ENCODE data around the gene CNTN1. TPM values are rescaled to one million over a fixed set of nuclear protein-coding genes. Genes with fewer than 3 reads are reported as not detected.

CNTN1 gene
- total and polyA plus RNA-seq, 2 of the 13 experiments (the other 11 are each of a cell fraction or from before 2014, with no cell fraction given) = 0.01 to 0.07 TPM

DNA sequence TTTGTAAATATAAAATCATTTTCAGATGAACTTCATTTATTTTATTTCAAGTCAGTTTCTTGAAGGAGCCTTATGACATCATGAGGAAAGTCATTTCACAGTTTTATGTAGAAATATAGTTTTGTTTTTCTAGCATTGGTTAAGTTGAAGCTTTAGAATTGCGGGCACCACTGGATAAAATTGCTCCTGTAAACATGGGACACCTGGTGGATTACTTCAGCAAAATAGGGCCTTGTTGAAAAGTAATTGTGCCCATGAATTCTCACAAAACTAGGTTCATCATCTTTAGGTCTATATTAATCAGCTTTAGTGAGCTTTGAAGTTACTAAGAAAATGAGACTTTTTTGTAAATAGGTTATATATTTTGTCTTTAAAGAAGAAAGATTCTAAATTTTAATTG, 25.3 kb downstream of the CNTN1 start:
- WGBS (ENCODE audit: low lambda C conversion rate) = 33% methylated on average over 1 of the region's 1 CpG
- Histone ChIP-seq H2AFZ (ENCODE audit: low read length) (no peak overlapping the region), H3K27ac (ENCODE audit: extremely low read length, insufficient read depth, low read length) (no peak overlapping the region), H3K9me3 (ENCODE audit: low read length) (no peaks in the 10 kb centered on the region), H3K36me3 (replicated peaks in 1 of 2; ENCODE audit: control insufficient read depth in 1 of 2, insufficient read depth in 2 of 2, low read length in 2 of 2) (no peaks in the 10 kb centered on the region), H3K4me3 (replicated peaks in 1 of 3; ENCODE audit: insufficient read depth in 1 of 3, low read depth in 2 of 3, low read length in 3 of 3) (no peak overlapping the region), H3K27me3 (ENCODE audit: control insufficient read depth in 1 of 2, insufficient read depth in 2 of 2, low read length in 2 of 2) (no peaks in the 10 kb centered on the region), H3K9ac (ENCODE audit: insufficient read depth, low read depth, low read length) (no peak overlapping the region), H3K4me2 (ENCODE audit: low read depth, low read length) (no peak overlapping the region), H3K4me1 (ENCODE audit: insufficient read depth, low read length) (no peaks in the 10 kb centered on the region), H3K79me2 (ENCODE audit: insufficient read depth, low read length) (no peaks in the 10 kb centered on the region), H4K20me1 (ENCODE audit: insufficient read depth, low read length) (no peaks in the 10 kb centered on the region)
- ATAC-seq (no peak), FAIRE-seq (no peak), DNase-seq (ENCODE audit: low spot score) (no peak)
- ChIA-PET POLR2A (no interaction called here), CTCF (ENCODE audit: low intra/inter-chr PET ratio, low total read pairs) (no interaction called here)
- no TSS peak for BruUV-seq (replicated peaks)
- no peak for TF ChIP-seq ZFP90 (CRISPR knock-in tag; IDR thresholded peaks at IDR 0.05; ENCODE audit: borderline replicate concordance)
- no peak for TF ChIP-seq ZNF441 (CRISPR knock-in tag; IDR thresholded peaks at IDR 0.05; ENCODE audit: borderline replicate concordance)
- no peak for TF ChIP-seq MIER3 (CRISPR knock-in tag; IDR thresholded peaks at IDR 0.05; ENCODE audit: borderline replicate concordance)
- no peak for TF ChIP-seq CBX1 (IDR thresholded peaks at IDR 0.05; ENCODE audit: low read depth)
- no peak for TF ChIP-seq SNRNP70 (IDR thresholded peaks at IDR 0.05; ENCODE audit: low read depth, low read length)
- no peak for TF ChIP-seq NRL (CRISPR knock-in tag; IDR thresholded peaks at IDR 0.05; ENCODE audit: borderline replicate concordance)
- TF ChIP-seq ZNF30 (CRISPR knock-in tag; IDR thresholded peaks at IDR 0.05) = no peak
- TF ChIP-seq ETV6 (CRISPR knock-in tag; conservative IDR thresholded peaks at IDR 0.05) = no peak
- TF ChIP-seq SMAD1 (CRISPR knock-in tag; IDR thresholded peaks at IDR 0.05; ENCODE audit: borderline replicate concordance, low read depth) = no peak
- no peak for TF ChIP-seq RAD51 (IDR thresholded peaks at IDR 0.05; ENCODE audit: borderline replicate concordance)
- no peak for TF ChIP-seq MTF1 (CRISPR knock-in tag; IDR thresholded peaks at IDR 0.05)
- TF ChIP-seq ARID2 (CRISPR knock-in tag; IDR thresholded peaks at IDR 0.05; ENCODE audit: borderline replicate concordance) = no peak
- TF ChIP-seq ZNF879 (CRISPR knock-in tag; IDR thresholded peaks at IDR 0.05) = no peak
- TF ChIP-seq ZNF24 (IDR thresholded peaks at IDR 0.05) = no peak
- TF ChIP-seq, protein P1, sequence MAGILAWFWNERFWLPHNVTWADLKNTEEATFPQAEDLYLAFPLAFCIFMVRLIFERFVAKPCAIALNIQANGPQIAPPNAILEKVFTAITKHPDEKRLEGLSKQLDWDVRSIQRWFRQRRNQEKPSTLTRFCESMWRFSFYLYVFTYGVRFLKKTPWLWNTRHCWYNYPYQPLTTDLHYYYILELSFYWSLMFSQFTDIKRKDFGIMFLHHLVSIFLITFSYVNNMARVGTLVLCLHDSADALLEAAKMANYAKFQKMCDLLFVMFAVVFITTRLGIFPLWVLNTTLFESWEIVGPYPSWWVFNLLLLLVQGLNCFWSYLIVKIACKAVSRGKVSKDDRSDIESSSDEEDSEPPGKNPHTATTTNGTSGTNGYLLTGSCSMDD (CRISPR knock-in tag; IDR thresholded peaks at IDR 0.05) = no peak
- TF ChIP-seq, protein P2, sequence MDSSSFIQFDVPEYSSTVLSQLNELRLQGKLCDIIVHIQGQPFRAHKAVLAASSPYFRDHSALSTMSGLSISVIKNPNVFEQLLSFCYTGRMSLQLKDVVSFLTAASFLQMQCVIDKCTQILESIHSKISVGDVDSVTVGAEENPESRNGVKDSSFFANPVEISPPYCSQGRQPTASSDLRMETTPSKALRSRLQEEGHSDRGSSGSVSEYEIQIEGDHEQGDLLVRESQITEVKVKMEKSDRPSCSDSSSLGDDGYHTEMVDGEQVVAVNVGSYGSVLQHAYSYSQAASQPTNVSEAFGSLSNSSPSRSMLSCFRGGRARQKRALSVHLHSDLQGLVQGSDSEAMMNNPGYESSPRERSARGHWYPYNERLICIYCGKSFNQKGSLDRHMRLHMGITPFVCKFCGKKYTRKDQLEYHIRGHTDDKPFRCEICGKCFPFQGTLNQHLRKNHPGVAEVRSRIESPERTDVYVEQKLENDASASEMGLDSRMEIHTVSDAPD (CRISPR knock-in tag; IDR thresholded peaks at IDR 0.05) = no peak
- TF ChIP-seq, protein P3, sequence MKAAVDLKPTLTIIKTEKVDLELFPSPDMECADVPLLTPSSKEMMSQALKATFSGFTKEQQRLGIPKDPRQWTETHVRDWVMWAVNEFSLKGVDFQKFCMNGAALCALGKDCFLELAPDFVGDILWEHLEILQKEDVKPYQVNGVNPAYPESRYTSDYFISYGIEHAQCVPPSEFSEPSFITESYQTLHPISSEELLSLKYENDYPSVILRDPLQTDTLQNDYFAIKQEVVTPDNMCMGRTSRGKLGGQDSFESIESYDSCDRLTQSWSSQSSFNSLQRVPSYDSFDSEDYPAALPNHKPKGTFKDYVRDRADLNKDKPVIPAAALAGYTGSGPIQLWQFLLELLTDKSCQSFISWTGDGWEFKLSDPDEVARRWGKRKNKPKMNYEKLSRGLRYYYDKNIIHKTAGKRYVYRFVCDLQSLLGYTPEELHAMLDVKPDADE (CRISPR knock-in tag; IDR thresholded peaks at IDR 0.05) = no peak
- intact Hi-C loops (cut with micrococcal nuclease; ENCODE audit: unreplicated experiment) (no loop called here), in situ Hi-C loops (cut with HindIII; ENCODE audit: extremely low pct_ligation_motif_present, low pct_unique_long_range_greater_than_20kb) (no loop called here)

Data from HepG2 (cell line).